Measurements from ENCODE around the gene QRICH1.
"Not testable (repeated sequence)": the region's sequence is repeated elsewhere in the genome, so short reads cannot be mapped to it uniquely, and the experiment has no call there.

Gene QRICH1

DNA sequence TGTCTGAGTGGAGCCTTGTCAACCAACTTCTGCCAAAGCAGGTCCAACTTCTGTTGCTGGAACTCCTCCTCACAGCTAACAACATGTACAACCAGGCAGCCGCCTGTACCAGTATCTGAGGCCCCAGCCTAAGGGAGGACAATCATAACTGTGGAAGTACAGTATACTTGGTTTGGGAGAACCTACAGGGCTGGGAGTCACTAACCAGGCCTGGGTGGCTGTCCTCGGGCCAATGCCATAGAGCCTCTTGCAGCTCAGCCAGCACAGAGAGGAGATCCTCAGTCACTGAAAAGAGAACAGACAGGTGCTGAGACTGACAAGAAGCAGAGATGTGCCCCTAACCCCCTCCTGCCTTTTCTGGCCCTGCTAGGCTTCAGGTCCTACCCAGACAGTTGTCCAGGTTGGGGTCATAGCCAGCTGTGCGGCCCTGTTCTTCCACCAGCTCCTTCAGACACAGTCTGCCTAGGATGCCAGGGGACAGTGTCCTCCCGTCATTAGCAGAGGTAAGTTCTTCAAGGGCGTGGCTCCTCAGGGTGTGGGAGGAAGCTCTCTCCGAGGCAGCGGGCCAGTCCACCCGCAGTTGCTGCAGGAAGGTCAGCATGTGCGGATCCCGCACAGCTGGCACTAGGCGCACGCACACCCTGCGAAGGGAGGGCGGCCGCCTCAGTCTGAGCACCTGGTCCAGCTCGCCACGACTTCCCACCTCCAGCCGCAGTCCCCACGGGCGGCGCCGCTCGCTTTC is 76.5 kb downstream of the QRICH1 start:
- peak; percentile 32 for DNase-seq (ENCODE audit: low spot score)

DNA sequence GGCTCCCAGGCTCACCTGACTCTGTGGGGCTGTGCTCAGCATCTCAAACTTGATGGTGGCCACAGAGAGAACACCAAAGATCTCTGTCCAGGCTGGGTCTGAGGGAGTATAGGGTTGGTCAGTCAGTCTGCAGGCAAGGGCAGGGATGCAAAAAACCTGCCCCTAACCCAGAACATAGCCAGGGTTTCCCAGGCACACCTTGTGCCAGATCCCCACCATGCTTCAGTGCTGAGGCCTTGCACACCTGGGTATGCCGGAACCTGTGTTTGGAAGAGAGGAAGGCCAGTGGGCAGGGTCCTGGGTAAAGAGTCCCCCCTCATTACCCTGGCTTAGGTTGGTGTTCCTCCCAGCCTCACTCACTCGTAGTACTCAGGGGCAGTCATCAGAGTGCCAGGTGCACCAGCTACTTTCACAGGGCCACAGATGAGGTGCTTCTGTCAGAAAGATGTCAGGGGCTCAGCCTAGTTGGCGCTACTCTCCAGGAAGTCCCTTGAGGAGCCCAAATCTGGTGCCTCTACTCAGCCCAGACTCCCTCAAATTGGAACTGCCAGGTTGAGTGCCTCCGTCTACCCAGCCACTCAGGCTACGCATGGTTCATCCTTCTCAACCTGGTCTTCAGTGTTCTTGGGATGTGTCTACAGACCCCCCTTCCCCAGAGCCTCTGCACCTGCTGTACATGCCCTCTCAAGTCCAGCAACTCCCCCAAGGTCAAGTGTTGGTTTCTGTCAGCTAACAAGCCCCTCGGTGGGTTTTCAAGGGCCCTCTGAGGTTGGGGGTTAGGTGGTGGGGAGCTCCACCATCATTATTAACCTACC is 77.2 kb downstream of the QRICH1 start:
- DNase-seq (ENCODE audit: low spot score), result no peak

GRCh38 chr3:49015765-49016164 is 78.1 kb downstream of the QRICH1 start:
- DNase-seq (ENCODE audit: low spot score), result no peak

DNA sequence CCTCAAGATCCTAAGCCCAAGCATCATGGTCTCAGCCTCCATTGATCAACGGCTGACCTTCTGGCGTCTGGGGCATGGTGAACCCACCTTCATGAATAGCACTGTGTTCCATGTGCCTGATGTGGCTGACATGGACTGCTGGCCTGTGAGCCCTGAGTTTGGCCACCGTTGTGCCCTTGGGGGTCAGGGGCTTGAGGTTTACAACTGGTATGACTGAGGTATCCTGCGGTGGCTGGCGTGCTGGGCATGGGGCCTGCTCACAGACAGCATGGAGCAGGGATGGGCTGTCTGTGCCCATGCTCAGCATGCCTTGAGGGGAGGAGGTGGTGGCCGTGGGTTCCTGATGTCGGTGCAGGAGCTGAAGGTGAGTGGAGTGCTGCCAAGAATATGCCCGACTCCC is 78.8 kb downstream of the QRICH1 start:
- no peak for DNase-seq (ENCODE audit: low spot score)

DNA sequence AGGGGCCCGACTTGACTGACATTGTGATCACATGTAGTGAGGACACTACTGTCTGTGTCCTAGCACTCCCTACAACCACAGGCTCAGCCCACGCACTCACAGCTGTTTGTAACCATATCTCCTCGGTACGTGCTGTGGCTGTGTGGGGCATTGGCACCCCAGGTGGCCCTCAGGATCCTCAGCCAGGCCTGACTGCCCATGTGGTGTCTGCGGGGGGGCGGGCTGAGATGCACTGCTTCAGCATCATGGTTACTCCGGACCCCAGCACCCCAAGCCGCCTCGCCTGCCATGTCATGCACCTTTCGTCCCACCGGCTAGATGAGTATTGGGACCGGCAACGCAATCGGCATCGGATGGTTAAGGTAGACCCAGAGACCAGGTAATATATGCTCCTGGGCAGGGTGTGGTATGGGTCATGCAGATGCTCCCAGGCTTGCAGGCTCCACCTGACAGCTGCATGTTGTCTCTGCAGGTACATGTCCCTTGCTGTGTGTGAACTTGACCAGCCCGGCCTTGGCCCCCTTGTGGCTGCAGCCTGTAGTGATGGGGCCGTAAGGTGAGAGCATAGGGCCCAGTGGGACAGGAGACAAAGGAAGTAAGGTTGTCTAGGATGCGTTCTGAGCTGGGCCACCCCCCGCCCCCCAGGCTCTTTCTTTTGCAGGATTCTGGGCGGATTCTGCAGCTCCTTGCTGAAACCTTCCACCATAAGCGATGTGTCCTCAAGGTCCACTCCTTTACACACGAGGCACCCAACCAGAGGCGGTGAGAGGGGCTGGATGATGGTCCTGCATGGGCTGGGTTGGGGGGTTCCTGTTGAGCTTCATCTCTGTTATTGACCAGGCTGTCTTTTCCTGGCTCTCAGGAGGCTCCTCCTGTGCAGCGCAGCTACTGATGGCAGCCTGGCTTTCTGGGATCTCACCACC is 79.9 kb downstream of the QRICH1 start:
- no peak for DNase-seq (ENCODE audit: low spot score)

GRCh38 chr3:49013113-49013737 is 80.6 kb downstream of the QRICH1 start:
- no peak for DNase-seq (ENCODE audit: low spot score)

DNA sequence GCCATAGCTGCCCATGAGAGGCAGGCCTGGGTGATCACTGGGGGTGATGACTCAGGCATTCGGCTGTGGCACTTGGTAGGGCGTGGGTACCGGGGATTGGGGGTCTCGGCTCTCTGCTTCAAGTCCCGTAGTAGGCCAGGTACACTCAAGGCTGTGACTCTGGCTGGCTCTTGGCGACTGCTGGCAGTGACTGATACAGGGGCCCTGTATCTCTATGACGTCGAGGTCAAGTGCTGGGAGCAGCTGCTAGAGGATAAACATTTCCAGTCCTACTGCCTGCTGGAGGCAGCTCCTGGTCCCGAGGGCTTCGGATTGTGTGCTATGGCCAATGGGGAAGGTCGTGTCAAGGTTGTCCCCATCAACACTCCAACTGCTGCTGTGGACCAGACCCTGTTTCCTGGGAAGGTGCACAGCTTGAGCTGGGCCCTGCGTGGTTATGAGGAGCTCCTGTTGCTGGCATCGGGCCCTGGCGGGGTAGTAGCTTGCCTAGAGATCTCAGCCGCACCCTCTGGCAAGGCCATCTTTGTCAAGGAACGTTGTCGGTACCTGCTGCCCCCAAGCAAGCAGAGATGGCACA is 81.3 kb downstream of the QRICH1 start:
- no peak for DNase-seq (ENCODE audit: low spot score)

DNA sequence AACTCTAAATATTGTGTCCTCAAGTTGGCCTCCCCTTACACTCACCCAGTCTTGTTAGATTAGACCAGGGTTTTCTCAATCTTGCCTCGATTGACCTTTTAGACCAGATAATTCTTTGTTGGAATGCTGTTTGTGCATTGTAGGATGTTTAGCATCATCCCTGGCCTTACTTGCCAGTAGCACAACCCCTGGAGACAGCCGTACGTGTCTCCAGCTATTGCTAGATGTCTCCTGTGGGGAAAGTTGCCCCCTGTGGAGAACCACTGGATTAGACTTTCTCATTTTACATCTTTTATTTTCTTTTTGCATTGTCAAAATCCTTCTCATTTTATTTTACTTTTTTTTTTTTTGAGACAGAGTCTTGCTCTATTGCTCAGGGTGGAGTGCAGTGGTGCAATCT is 84.5 kb downstream of the QRICH1 start:
- no peak for DNase-seq (ENCODE audit: low spot score)

- not testable (repeated sequence) for DNase-seq (ENCODE audit: low spot score)
Measured at GRCh38 chr3:49008627-49009026, 85.2 kb downstream of the QRICH1 start.

- peak; percentile 81 for DNase-seq (ENCODE audit: low spot score)
Measured at GRCh38 chr3:49007771-49008528, 85.9 kb downstream of the QRICH1 start.

DNA sequence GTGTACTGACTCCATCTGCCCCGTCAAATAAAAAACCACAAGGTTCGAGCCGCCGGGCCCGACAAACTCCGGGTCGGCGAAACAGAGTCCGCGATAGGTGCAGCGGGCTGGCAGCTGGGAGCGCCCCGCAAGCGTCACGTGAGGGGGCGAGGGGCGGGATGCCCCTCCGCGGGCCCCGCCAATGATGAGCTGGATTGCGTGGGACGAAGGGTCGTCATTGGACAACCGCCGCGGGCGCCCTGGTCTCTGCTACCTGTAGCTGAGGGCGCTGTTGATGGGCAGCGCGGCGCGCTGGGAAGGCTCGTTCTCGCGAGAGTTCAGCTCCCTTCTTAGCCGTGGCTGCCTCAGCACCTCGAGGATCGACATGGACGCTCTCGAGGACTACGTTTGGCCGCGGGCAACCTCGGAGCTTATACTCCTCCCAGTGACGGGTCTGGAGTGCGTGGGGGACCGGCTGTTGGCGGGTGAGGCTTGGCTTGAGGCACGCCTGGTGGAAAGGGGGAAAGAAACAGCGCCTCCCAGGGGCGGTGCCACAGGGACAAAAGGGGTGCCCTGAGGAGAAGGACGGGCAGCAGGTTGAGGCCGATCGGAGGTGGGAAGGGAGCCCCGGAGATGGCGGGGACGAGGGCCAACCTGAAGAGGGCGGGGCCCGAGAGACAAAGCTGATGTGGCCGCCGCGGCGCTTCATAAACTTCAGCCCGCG is 86.7 kb downstream of the QRICH1 start, which contains the start of gene WDR6:
Gene WDR6 (plus strand): TSS at position 324 of the 703 bp plus-strand sequence. CDS start 41 bp downstream, at position 365.
- peak; percentile 97 for DNase-seq (ENCODE audit: low spot score)

- no peak for DNase-seq (ENCODE audit: low spot score)
Measured at GRCh38 chr3:49006408-49007067, 87.3 kb downstream of the QRICH1 start.

DNA sequence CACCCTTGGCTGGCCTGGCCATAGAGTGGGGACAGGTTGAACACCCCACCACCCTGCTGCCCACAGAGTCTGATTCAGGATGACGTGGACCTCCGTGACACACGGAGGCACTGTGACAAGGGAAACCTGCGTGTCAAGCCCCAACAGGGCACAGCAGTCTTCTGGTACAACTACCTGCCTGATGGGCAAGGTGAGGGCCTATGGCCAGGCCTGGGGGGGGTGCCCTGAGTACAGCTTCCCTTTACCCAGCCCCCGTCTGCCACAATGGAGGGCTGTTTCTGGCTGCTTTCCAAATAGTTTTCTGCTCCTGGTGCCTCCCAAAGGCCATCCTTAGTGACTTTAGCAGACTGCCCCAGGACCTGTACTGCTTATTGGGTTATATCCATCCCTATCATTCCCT is 87.9 kb downstream of the QRICH1 start:
- no peak for DNase-seq (ENCODE audit: low spot score)

GRCh38 chr3:49005303-49005680 is 88.6 kb downstream of the QRICH1 start:
- DNase-seq (ENCODE audit: low spot score), result no peak

DNA sequence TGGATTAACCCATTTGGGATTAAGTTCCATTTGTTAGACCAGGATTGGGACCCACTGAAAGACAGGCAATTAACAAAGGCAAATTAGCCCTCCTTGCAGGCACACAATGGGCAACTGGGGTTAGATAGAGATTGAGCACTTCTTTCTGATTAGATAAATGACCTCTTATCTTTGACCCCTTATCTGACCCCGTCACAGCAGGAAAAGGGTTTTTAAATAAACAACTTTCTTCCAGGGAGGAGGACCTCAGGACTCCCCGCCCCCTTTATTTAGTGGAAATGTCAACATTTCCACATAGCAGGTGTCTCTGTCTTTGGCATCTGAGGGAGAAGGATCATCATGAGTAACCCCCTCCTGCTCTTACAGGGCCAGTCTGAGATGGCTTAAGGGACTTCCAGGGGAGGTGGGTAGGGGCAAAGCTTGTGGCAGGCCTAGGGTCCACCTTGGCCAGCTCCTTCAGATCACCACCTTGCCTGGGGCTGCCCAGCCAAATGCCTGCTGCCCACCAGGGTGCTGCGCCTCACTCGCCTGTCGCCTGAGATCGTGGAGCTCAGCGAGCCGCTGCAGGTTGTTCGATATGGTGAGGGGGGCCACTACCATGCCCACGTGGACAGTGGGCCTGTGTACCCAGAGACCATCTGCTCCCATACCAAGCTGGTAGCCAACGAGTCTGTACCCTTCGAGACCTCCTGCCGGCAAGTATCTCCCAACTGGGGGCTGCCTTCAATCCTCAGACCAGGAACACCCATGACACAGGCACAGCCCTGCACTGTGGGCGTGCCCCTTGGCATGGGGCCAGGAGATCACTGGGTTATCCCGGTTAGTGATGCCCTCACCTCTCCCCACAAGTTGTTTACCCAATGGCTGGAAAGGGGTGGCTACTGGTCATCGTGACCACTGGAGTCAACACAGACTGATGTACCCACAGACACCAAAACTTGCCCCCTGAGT is 89.2 kb downstream of the QRICH1 start:
- no peak for DNase-seq (ENCODE audit: low spot score)

GRCh38 chr3:49001155-49001554 is 92.7 kb downstream of the QRICH1 start:
- DNase-seq (ENCODE audit: low spot score), result no peak

DNA sequence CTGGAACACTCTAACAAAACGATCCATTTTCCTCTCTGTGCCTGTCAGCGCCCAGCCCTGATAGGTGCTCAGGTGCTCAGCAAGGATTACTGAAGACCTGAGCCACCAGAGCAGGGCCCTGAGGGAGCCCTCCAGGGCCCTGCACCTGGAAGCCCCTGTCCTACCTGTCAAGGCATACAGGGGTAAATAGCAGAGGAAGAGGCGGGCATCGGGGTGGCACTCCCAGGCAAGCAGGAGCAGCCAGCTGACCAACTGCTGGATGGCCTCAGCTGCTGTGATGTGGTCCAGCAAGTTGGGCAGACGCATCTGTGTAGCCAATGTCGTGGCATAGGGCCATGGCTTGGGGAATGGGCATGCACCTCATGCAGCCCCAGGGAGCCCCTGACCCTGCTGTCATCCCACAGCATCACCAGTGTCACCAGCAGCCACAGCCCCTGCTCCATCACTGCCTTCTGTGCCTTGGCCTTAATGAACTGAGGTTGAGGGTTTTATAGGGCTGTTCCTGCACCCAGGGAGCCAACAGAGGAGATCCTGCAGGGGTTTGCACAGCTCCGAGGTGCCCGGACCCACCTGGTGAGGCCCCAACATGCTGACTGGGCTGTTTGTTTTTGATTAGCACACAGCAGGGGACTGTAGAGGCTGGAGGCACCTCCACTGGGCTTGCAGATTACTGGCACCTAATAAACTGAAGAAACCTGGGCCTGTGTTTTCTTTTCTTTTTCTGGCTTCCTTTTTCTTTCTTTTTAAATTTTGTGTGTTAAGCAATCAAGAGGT is 94.6 kb downstream of the QRICH1 start:
- no peak for DNase-seq (ENCODE audit: low spot score)

Measured in RKO (cell line).